Right renal cortex interstitium (tissue), 3 donors: ENCODE results near the gene TARS2. TPM values are rescaled to one million over a fixed set of nuclear protein-coding genes. Genes with fewer than 3 reads are reported as not detected.

Experiments
- DNase-seq, 3 donors: peaks; one replicate each; pipeline ENCODE4 v3.0.0-alpha.2; 2013; ENCODE audit warnings: low read depth in 3 of 3, low spot score in 2 of 3
- polyA plus RNA-seq, 3 donors: library from polyadenylated mRNA; unstranded; fragments of 120-200 nt; gene quantifications; one replicate each; pipeline ENCODE4 v1.2.1, GENCODE V29; 2013; ENCODE audit not compliant: insufficient read length in 3 of 3

TARS2 gene
- polyA plus RNA-seq, 3 donors, result 19.7 to 25.4 (median 23.1) TPM

DNA sequence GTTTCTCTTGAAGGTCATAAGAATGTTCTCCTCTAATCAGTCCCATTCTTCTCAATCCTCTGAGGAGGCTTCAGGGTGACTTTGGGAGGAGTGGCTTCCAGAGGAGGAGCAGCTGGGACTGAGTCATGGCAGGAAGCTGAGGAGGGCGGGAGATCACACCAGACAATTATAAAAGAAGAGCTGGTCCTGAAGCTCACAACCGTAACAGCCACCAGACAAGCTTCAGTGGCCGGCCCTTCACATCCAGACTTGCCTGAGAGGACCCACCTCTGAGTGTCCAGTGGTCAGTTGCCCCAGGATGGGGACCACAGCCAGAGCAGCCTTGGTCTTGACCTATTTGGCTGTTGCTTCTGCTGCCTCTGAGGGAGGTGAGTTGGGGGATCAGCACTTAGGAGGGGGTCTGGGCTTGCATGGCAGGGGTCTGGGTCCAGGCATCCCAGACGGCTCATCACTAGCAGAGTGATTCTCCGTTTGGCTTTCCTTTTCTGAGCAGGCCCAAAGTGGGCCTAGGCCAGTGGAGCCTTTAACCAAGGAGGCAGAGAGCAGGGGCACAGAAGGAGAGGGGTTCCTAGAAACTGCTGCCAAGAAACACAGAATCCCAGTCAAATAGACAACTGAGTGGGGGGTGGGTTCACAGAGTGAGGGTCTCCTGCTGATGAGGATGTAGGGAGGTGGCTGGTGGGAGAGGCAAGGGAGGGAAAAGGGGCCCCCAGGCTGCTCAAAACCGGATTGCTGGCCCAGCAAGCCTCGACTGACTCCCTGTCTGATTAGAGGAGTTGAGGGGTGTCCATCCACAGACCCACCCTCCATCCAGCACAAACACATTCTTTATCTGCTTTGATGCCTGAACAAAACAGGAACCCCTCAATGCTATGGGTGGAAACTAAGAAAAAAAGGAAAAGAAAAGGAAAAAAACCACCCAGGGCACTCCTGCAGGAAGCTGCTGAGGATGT is 21.0 kb downstream of the TARS2 start, which contains the start of gene ECM1:
Gene ECM1 (plus strand): TSS at position 198 of the 953 bp plus-strand sequence. CDS start 101 bp downstream, at position 299.
- DNase-seq, result no peak

DNA sequence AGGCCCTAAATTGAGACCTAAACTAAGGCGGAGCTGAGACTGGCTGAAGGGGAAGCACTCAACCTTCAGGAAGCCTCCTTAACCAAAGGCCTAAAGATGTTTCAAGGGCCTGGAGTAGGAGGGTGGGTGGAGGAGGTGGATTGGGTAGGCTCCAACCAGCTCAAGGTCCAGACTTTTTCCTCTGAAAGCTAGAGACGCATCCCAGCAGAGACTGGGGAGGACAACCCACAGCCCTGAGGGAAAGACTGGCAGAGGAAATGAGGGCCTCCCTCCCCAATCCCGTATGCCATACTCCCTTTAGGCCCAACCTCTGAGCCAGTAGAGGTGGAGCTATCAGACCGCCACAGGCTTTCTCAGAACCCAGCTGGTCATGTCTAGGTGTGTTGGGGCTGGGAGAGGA is 21.8 kb downstream of the TARS2 start:
- no peak for DNase-seq

DNA sequence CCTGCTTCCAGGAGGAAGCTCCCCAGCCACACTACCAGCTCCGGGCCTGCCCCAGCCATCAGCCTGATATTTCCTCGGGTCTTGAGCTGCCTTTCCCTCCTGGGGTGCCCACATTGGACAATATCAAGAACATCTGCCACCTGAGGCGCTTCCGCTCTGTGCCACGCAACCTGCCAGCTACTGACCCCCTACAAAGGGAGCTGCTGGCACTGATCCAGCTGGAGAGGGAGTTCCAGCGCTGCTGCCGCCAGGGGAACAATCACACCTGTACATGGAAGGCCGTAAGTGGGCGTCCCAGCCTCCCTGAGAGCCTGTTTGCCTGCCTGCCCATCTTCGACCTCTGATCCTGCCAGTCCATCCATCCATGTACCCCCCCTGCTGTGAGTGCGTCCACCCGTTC is 24.3 kb downstream of the TARS2 start:
- no peak for DNase-seq

DNA sequence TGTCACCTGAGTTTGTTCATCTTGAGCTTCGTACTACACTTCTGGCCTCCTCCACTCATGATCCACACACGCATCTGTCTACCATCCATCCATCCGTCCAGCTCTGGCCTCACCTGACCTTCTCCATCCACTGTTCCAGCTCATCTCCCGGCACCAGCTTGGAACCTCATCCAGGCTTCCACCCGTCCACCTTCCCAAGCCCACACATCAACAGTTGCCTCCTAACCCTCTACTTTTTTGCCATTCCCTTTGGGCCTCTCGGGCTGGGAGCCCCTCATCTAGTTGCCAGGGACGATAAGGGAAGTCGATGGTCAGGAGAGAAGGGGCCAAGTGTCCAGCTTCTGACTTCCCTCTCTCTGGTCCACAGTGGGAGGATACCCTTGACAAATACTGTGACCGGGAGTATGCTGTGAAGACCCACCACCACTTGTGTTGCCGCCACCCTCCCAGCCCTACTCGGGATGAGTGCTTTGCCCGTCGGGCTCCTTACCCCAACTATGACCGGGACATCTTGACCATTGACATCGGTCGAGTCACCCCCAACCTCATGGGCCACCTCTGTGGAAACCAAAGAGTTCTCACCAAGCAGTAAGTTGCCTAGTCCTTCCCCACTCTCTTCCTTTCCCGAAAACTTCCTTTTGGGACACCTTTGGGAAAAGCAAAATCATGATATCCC is 24.9 kb downstream of the TARS2 start:
- no peak for DNase-seq

DNA sequence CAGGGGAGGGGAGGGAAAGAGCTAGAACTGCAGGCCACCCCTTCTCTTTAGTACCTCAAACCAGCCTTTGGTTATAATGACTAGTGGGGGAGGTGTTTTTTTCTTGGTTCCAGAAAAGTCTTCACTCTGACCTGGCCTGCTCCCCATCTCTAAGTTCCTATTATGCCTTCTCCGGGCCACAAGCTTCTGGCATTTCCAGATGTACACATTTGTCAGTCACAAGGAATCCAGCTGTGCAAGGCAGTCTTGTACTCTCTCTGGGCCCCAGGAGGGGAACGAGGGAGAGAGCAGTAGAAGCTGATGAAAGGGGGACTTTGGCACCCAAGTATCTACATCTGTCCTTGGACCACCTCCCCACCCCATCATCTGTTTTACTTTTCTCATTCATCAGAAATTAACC is 25.6 kb downstream of the TARS2 start:
- no peak for DNase-seq

DNA sequence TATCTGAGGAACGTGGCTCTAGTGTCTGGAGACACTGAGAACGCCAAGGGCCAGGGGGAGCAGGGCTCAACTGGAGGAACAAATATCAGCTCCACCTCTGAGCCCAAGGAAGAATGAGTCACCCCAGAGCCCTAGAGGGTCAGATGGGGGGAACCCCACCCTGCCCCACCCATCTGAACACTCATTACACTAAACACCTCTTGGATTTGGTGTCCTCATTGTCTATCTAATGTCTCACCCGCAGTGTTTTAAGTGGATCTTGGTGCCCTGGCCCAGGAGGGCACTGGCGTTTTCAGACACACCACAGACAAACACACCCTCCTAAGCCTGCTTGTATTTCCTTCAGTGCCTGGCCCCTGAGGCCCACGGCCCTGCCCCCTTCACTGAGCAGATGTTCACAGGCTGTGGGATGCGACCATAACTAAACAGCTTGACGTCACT is 26.2 kb downstream of the TARS2 start:
- DNase-seq, result no peak

DNA sequence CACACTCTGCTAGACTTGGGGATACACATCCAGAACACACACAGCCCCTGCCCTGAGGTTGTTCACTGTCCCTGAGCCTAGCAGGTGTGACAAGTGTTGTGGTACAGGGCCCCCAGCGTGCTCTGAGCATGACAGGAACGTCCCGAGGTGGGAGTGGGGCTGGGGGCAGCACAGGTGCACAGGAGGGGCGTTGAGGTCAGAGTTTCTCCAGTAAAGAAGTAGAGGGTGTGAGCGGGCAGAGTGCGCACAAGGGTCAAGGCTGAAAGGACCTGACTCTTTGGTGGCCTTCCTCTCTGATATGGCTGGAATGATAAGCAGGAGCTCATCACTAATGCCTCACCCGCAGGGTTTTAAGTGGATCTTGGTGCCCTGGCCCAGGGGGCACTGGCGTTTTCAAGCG is 27.0 kb downstream of the TARS2 start:
- DNase-seq, result no peak

DNA sequence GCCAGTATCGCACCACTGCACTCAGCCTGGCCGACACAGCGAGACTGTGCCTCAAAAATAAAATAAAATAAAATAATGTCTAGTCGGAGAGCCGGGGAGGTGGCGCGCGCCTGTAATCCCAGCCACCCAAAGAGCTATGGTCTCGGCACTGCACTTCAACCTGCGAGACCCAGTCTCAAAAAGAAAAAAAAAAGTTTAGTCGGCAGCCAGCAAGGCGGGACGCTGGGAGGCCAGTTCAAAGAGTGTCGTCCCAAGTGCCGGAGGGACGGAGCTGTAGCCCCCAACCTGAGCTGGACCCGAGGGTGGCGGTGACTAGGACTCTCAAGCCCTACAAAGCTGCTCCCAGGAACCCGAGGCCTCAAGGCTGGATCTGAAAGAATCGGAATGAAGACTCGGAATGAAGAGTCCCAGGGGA is 27.7 kb downstream of the TARS2 start:
- DNase-seq, result no peak

DNA sequence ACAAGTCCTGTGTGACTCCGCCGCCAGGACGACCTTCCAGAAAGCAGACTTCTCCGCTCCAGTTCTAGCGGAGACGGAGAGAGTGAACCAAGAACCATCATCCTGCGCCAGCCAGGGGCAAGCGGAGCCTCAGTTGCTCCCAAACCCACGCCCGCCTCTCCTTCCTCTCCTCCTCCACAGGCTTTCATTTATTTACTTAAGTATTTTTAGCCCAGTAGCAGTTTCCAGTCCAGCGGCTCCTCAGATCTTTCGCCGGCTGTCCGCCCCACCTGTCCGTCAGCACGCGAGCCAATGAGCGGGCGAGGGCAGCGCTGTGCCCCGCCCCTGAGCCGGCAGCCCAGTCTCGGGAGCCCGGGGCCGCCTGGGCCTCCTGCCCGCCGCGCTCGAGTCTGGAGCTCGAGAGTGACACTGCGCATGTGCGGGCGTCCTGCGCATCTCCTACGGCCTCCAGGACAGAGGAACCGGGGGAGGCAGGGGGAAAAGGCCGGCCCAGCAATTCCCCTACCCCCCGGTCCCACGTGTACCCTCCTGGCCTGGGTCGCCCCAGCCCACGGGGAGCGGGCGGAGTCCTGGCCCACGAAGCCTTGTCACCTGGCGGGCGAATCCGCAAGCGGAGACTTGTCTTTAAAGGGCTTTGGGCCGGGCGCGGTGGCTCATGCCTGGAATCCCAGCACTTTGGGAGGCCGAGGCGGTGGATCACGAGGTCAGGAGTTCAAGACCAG is 28.3 kb downstream of the TARS2 start, which contains the start of gene FALEC:
Gene FALEC (plus strand): TSS at position 425 of the 722 bp plus-strand sequence.
- peak; percentile 77 to 91 (median 86) for DNase-seq

DNA sequence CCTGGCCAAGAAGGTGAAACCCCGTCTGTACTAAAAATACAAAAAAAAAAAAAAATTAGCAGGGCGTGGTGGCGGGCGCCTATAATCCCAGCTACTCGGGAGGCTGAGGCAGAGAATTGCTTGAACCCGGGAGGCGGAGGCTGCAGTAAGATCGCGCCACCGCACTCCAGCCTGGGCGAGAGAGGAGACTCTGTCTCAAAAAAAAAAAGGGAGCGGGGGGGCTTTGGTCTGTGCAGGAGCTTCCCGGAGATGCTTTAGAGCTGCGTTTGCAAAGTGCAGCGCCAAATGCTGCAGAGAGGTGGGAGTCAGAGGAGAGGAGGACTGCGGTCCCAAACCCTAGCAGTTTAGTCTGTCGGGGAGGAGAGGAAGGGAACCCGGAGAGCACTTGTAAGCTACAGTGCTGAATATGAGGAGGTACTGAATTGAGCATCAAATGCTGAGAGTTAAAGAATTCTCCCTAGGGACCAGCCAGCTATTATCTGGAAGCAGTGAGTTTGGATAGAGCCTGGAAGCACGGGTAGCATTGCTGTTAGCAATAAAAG is 28.9 kb downstream of the TARS2 start:
- no peak for DNase-seq

DNA sequence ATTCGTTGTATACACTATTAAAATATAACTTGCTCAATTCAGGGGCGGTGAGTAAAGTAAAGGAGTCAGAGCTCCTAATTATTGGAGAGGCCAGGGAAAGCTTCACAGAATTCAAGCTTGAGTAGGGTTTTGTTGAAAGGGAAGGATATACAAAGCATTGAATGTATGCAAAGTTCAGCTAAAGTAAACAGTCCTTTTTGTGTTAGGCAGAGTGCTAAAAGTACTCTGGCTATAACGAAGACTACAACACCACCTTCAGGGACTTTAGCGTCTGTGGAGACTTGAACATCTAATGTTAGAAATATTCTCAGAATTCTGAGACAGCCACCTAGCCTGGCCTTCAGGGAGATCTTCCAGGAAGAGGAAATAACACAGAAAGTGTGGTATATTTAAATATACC is 29.4 kb downstream of the TARS2 start:
- no peak for DNase-seq

DNA sequence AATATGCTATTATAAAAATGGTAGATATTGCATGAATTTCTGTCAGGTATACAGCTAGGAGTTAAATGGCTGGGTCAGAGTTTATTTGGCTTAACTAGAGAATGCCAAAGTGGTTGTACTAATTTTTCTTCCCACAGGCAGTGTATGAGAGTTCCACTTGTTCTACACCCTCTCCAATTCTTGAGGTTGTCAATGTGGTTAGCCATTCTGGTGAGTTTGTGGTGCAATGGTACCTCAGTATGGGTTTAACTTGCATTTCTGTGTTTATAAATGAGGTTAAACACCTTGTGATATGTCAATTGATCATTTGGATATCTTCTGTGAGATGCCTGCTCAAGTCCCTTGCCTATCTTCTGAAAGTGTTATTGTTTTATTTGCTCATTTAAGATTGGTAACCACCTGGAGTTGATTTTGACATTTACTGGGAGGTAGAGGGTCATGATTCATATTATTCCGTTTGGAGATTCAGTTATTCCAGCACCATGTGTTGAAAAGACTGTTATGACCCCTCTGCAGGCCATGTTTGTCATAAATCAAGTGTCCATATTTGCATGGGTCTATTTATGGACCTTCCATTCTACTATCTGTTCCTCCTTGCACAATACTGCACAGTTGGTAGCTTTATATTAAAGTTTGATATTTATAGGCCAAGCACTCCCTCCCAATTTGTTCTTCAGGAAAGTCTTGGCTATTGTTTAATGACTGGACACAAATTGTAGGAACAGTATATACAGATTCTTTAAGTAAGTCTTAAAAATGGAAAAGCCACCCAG is 34.2 kb downstream of the TARS2 start:
- no peak for DNase-seq

DNA sequence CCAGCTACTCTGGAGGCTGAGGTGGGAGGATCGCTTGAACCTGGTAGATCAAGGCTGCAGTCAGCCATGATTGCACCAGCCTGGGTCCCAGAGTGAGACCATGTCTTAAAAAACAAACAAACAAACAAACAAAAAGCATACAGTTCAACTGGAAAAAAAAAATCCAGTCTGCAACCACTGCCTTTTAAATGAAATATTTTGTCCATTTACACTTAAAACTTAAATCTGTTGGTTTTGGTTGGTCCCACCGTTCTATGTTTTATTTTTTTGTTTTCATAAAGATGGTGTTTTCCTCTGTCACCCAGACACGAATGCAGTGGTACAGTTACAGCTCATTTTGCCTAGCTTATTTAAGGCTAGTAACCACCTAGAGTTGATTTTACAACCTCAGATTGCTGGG is 38.1 kb downstream of the TARS2 start:
- DNase-seq, result no peak

DNA sequence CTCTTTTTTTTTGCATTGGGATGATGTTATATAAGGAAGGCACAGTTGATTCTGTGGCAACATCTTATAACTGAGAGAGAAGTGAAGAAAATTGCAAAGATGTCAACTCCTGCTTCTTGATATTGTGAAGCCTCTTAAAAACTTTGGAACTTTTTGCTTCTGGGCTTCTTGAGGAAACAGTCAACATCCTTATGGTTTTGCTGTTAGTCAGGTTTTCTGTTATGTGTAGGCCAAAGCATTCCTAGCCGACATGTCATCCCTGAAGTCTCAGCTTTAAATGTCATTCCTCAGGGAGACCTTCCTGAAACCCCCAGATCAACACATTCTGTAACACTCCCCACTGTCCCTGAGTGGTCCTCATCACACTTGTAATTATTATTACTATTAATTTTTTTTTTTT is 41.0 kb downstream of the TARS2 start:
- DNase-seq, result no peak

DNA sequence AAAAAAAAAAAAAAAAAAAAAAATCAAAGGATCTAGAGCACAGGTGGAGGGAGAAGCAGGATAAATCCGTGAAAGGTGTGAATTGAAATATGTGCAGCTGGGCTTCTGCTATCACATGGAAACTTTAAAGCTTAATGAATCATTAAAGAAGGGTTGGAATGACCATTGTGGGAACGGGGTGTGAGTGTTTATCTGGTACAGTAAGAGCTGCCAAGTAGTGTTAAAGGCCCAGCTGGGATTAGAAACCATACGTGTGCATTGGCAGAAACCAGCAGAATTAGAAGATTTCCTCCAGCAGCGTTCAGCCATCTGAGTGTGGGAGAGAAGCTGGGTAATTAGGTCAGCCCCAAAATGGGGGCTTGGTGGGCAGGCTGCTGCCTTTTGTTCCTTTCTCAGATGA is 41.8 kb downstream of the TARS2 start:
- DNase-seq, result no peak

DNA sequence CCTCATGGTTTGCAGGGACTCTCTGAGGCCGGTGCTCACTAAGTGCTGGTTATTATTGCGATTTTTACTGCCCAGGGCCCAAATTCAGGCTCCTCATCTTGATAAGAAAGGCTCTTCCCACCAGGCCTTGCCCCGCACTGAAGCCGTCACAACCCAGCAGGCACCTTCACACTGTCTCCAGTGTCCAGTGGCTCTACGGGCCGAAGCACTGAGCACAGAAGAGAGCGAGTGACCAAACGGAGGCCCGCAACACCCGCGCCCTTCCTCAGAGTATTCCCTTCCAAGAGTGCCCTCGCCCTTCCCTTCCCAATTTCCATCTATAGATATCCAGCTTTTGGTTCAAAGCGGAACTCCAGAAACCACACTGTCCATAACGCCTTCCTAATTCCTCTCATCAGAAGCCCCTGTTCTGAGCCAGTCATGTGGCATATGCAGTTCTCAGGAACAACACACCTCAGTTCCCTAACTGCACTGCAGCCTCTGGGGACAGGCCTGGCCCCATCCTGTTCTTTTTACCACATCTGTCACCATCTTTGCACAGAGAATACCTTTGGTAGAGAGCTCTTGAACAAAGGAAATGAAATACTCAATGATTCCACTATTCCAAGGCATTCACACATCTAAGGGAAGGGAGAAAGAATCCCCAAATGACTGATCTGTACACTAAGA is 43.4 kb downstream of the TARS2 start:
- no peak for DNase-seq

DNA sequence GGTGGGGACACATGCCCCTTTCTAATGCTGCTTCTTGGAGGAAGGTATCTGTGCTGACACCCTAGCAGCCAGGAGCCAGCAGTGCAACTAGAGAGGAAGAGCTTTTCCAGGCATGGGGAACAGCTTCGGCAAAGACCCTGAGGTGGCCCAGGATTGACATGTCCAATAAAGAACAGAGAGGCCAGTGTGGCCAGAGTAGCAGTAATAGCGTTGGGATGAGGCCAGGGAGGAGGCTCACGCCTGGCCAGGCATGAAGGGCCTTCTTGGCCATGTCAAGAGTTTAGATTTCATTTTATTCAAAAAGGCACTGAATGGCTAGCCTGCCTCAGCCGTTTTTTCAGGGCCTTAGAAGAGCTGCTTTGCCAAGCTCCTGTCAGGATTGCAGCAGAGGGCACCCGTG is 45.6 kb downstream of the TARS2 start:
- no peak for DNase-seq

DNA sequence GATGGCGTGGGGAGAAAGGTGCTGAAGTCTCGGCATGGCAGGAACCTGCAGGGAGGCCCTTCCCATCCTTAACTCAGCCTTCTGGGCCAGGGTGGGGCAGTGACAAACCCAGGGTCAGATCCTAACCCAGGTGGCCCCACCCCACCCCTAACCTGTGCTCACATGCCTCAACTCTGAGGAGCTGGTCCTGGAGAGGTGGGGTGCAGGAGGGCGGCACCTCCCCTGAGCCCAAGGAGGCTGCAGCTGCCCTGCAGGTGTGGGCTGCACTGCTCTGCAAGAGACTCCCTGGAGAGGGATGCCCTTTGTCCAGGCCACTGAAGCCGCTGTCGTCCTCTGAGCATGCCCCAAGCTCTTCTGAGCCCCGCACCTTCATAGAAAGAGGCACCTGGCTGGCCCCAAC is 46.8 kb downstream of the TARS2 start:
- DNase-seq, result no peak

DNA sequence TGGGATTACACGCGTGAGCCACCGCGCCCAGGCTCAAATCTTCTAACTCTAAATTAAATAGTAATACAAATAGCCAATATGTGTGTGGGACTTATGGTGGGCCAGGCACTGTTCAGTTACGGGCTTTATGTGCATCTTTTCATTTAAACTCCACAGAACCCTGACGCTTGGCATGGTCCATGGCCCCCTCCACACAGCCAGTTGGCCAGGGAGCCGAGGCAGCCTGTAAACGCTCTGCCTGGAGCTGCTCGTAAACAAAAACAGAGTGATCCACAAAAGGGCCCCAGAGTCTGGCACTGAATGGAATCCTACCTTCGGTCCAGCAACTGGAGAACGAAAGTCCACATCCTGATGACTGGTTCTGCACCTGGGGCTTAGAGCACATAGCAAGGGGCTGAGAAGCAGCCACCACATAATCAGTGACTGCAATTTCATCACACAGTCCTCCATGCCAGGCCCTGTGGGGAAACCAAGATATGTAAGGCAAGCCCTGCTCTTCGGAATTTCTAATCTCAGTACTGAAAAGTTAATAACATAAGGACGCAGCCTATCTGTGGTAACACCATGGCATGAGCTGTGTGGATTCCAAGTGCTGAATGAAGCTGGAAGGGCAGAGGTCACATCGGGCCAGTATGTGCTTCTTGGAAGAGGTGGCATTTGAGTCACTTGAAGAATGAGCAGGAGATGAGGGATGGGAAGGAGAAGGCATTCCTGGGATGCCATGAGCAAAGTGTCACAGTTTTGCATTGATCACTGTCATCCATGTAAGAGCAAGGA is 48.5 kb downstream of the TARS2 start:
- no peak for DNase-seq
